B cell (primary cell): ENCODE measurements around the gene ABL1. TPM values are rescaled to one million over a fixed set of nuclear protein-coding genes. Genes with fewer than 3 reads are reported as not detected.

Experiments used
- ATAC-seq: fragments of 200-7000 bp; cut with Tn5 transposase; one replicate; pipeline ENCODE4 v1.10.0; 2021; ENCODE audit warnings: low read depth, mild to moderate bottlenecking, moderate number of reproducible peaks, moderate library complexity
- CTCF ChIA-PET: fragments of 350-600 bp; sonication (Branson Sonifier 250); formaldehyde crosslinking; loops from one replicate; lab custom pipeline; 2021; ENCODE audit warnings: antibody characterized with exemption, inconsistent platforms; lab: Charles Lee
- POLR2A ChIA-PET: fragments of 350-600 bp; sonication (Branson Sonifier 250); formaldehyde crosslinking; loops from one replicate; lab custom pipeline; 2021; ENCODE audit warnings: antibody characterized with exemption; lab: Charles Lee
- DNase-seq: peaks from one replicate; pipeline ENCODE4 v3.0.0; 2013
- H2AFZ ChIP-seq: 2 replicates; pipeline ENCODE4 v1.6.1; 2012; ENCODE audit warnings: mild to moderate bottlenecking, low read depth, low read length; ENCODE audit not compliant: insufficient read depth, poor library complexity, severe bottlenecking
- H3K27ac ChIP-seq, 2 donors: 1 replicate in 1 of 2; 2 replicates in 1 of 2; pipeline ENCODE4 v1.5.1; 2012 to 2013; ENCODE audit warnings: low read length in 2 of 2, mild to moderate bottlenecking in 2 of 2, moderate library complexity in 1 of 2
- H3K27me3 ChIP-seq, 4 experiments: fragments of 200-600 bp in 1 of 4; sonication (generic) in 1 of 4; replicated peaks in 1 of 4; 1 replicate in 2 of 4; 2 replicates in 2 of 4; pipeline versions ENCODE4 v1.6.1 to v1.7.0; 2013 to 2016; ENCODE audit warnings: low read length in 3 of 4, mild to moderate bottlenecking in 2 of 4, mixed read lengths in 1 of 4, moderate library complexity in 1 of 4; ENCODE audit not compliant: insufficient read depth in 4 of 4, control insufficient read depth in 3 of 4; ENCODE audit errors: control extremely low read depth in 1 of 4
- H3K36me3 ChIP-seq, 2 experiments: replicated peaks in 1 of 2; 1 replicate in 1 of 2; 2 replicates in 1 of 2; pipeline versions ENCODE4 v1.6.1 to v1.7.1; 2013; ENCODE audit warnings: low read length in 1 of 2; ENCODE audit not compliant: insufficient read depth in 2 of 2, control insufficient read depth in 1 of 2; ENCODE audit errors: control extremely low read depth in 1 of 2, extremely low read depth in 1 of 2
- H3K4me1 ChIP-seq, 2 donors: fragments of 200-600 bp in 1 of 2; sonication (generic) in 1 of 2; 1 replicate in 1 of 2; 2 replicates in 1 of 2; pipeline versions ENCODE4 v1.5.1 to v1.6.1; 2013 to 2017; ENCODE audit warnings: low read length in 2 of 2; ENCODE audit not compliant: control insufficient read depth in 2 of 2, insufficient read depth in 2 of 2
- H3K4me2 ChIP-seq: replicated peaks from 2 replicates; pipeline ENCODE3; 2012; ENCODE audit warnings: mild to moderate bottlenecking, low read depth, low read length; ENCODE audit not compliant: poor library complexity, severe bottlenecking
- H3K4me3 ChIP-seq, 5 experiments: fragments of 200-600 bp in 1 of 5; sonication (generic) in 1 of 5; 1 replicate in 3 of 5; 2 replicates in 2 of 5; pipeline versions ENCODE4 v1.5.1 to v1.7.0; 2011 to 2016; ENCODE audit warnings: low read length in 4 of 5, mild to moderate bottlenecking in 4 of 5, low read depth in 2 of 5, control low read depth in 1 of 5, moderate library complexity in 1 of 5; ENCODE audit not compliant: insufficient read depth in 1 of 5; ENCODE audit errors: control extremely low read depth in 1 of 5, extremely low read depth in 1 of 5
- H3K79me2 ChIP-seq: fragments of 200-600 bp; sonication (generic); one replicate; pipeline ENCODE4 v1.6.0; 2016; ENCODE audit warnings: low read length; ENCODE audit not compliant: control insufficient read depth, insufficient read depth
- H3K9ac ChIP-seq: fragments of 200-600 bp; sonication (generic); 2 replicates; pipeline ENCODE4 v1.6.1; 2017; ENCODE audit warnings: mild to moderate bottlenecking, low read length, moderate library complexity
- H3K9me3 ChIP-seq, 3 donors: one replicate each; pipeline versions ENCODE4 v1.6.1 to v1.7.1; 2013; ENCODE audit warnings: low read length in 2 of 3; ENCODE audit not compliant: control insufficient read depth in 2 of 3, insufficient read depth in 1 of 3; ENCODE audit errors: control extremely low read depth in 1 of 3
- H4K20me1 ChIP-seq: 2 replicates; pipeline ENCODE4 v1.6.0; 2012; ENCODE audit warnings: mild to moderate bottlenecking, low read length; ENCODE audit not compliant: insufficient read depth, control insufficient read depth, poor library complexity, severe bottlenecking
- H3K27ac Mint-ChIP-seq: one replicate; pipeline ENCODE4 v1.8.0; 2021; ENCODE audit warnings: mixed read lengths
- H3K27me3 Mint-ChIP-seq: one replicate; pipeline ENCODE4 v1.8.0; 2021; ENCODE audit warnings: mixed read lengths
- H3K4me1 Mint-ChIP-seq: one replicate; pipeline ENCODE4 v1.8.0; 2021; ENCODE audit warnings: mixed read lengths
- H3K4me3 Mint-ChIP-seq: one replicate; pipeline ENCODE4 v1.8.0; 2021; ENCODE audit warnings: mixed read lengths
- H3K9me3 Mint-ChIP-seq: one replicate; pipeline ENCODE4 v1.8.0; 2022; ENCODE audit warnings: mixed read lengths; ENCODE audit not compliant: insufficient read depth
- EZH2 ChIP-seq: IDR thresholded peaks from 2 replicates; pipeline ENCODE4 v1.6.1; 2012; ENCODE audit warnings: borderline replicate concordance, low read depth, mild to moderate bottlenecking, moderate library complexity, low read length; ENCODE audit not compliant: insufficient read depth, poor library complexity, severe bottlenecking
- WGBS: methylation state at CpG from one replicate; pipeline ENCODE4 v1.1.5; 2013; ENCODE audit warnings: missing lambda C conversion rate; ENCODE audit not compliant: insufficient coverage; 5-methylcytosine and 5-hydroxymethylcytosine counted together
- intact Hi-C: fragments of 100-400 bp; cut with micrococcal nuclease; formaldehyde crosslinking; loops from one replicate; pipeline ENCODE4 v1.10.0; 2022
- polyA plus RNA-seq: library from polyadenylated mRNA; depleted of rRNA; stranded (reverse); fragments of >200 nt; gene quantifications from 2 replicates; pipeline ENCODE4 v1.2.3, GENCODE V29; 2012
- total RNA-seq, 2 donors: library from RNA; stranded (reverse); fragments of 120-200 nt in 1 of 2; gene quantifications; 1 replicate in 1 of 2; 2 replicates in 1 of 2; pipeline versions ENCODE4 v1.2.3 to v1.2.4, GENCODE V29; 2013 to 2022
- TF ChIP-seq, protein P1 (sequence below): fragments of 200-600 bp; IDR thresholded peaks from one replicate; pipeline ENCODE4 v1.8.0; 2022; ENCODE audit warnings: antibody characterized with exemption, mild to moderate bottlenecking

The ABL1 gene
- total and polyA plus RNA-seq, 2 donors (not counting 1 experiment from before 2014, with no cell fraction given) = 11.9 to 46.0 TPM

- WGBS = 98% methylated on average over 9 of the region's 9 CpGs
- H3K9ac ChIP-seq = no peak overlapping the region
- H3K9me3 ChIP-seq = no peaks in the 10 kb centered on the region
- intact Hi-C loops = no loop called here
- no peaks in the 10 kb centered on the region for H3K27me3 ChIP-seq
- TF ChIP-seq, protein P1, sequence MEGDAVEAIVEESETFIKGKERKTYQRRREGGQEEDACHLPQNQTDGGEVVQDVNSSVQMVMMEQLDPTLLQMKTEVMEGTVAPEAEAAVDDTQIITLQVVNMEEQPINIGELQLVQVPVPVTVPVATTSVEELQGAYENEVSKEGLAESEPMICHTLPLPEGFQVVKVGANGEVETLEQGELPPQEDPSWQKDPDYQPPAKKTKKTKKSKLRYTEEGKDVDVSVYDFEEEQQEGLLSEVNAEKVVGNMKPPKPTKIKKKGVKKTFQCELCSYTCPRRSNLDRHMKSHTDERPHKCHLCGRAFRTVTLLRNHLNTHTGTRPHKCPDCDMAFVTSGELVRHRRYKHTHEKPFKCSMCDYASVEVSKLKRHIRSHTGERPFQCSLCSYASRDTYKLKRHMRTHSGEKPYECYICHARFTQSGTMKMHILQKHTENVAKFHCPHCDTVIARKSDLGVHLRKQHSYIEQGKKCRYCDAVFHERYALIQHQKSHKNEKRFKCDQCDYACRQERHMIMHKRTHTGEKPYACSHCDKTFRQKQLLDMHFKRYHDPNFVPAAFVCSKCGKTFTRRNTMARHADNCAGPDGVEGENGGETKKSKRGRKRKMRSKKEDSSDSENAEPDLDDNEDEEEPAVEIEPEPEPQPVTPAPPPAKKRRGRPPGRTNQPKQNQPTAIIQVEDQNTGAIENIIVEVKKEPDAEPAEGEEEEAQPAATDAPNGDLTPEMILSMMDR = no peak
- no peak for TF ChIP-seq EZH2
- no peak overlapping the region for H3K4me2 ChIP-seq
- H3K27ac ChIP-seq = no peak overlapping the region
- no peak overlapping the region for H3K4me3 ChIP-seq
- no peaks in the 10 kb centered on the region for H3K79me2 ChIP-seq
- H3K4me1 ChIP-seq = peaks cover 0 to 10% of the 10 kb centered on the region in 2 donors
- DNase-seq = no peak
- Mint-ChIP-seq H3K9me3 (no peaks in the 10 kb centered on the region), H3K4me1 (peaks cover 6% of the 10 kb centered on the region), H3K27ac (no peak overlapping the region), H3K27me3 (no peaks in the 10 kb centered on the region), H3K4me3 (no peak overlapping the region)
- H4K20me1 ChIP-seq = no peaks in the 10 kb centered on the region
- ChIA-PET CTCF (interaction anchor here (1.5 kb wide), 1 partner anchor 25 kb away, joined by 4 read pairs; no protein-coding TSS in a partner anchor), POLR2A (no interaction called here)
- H3K36me3 ChIP-seq = peaks cover 0 to 26% of the 10 kb centered on the region in 2 experiments
- H2AFZ ChIP-seq = no peak overlapping the region
- no peak for ATAC-seq
Observed at GRCh38 chr9:130890124-130890523, 55.1 kb downstream of the ABL1 start.

- ATAC-seq (no peak), DNase-seq (no peak)
- Histone ChIP-seq H3K4me1 (peaks cover 0 to 10% of the 10 kb centered on the region in 2 donors), H4K20me1 (no peaks in the 10 kb centered on the region), H3K4me2 (no peak overlapping the region), H3K36me3 (peaks cover 0 to 16% of the 10 kb centered on the region in 2 experiments), H3K79me2 (no peaks in the 10 kb centered on the region), H3K9me3 (no peaks in the 10 kb centered on the region), H3K4me3 (no peak overlapping the region), H2AFZ (no peak overlapping the region), H3K9ac (no peak overlapping the region), H3K27me3 (no peaks in the 10 kb centered on the region), H3K27ac (no peak overlapping the region)
- ChIA-PET POLR2A (no interaction called here), CTCF (interaction anchor here (1.5 kb wide), 1 partner anchor 26 kb away, joined by 4 read pairs; no protein-coding TSS in a partner anchor)
- no peaks in the 10 kb centered on the region for H3K27me3 Mint-ChIP-seq
- peaks cover 6% of the 10 kb centered on the region for H3K4me1 Mint-ChIP-seq
- H3K4me3 Mint-ChIP-seq = no peak overlapping the region
- no peak overlapping the region for H3K27ac Mint-ChIP-seq
- 97% methylated on average over 17 of the region's 20 CpGs for WGBS
- intact Hi-C loops = no loop called here
- no peaks in the 10 kb centered on the region for H3K9me3 Mint-ChIP-seq
- no peak for TF ChIP-seq EZH2
- TF ChIP-seq, protein P1 = no peak
Observed at GRCh38 chr9:130890870-130891687, 56.0 kb downstream of the ABL1 start.
